Stimulated activated CD4-positive, alpha-beta T cell treated with anti-CD3 and anti-CD28 coated beads, Interleukin-1b, Interleukin-23, amount 100 ng/mL, for 24 hours (primary cell): ENCODE data around the gene RASAL2.
"Not testable (repeated sequence)": the region's sequence is repeated elsewhere in the genome, so short reads cannot be mapped to it uniquely, and the experiment has no call there.

ENCODE experiments used
- DNase-seq, 4 experiments: peaks; one replicate each; pipeline ENCODE4 v3.0.0-alpha.2; 2020; ENCODE audit warnings: low read depth in 4 of 4, low spot score in 1 of 4

RASAL2 gene

GRCh38 chr1:178502330-178502714, 408.4 kb downstream of the RASAL2 start:
- no peak for DNase-seq

DNA sequence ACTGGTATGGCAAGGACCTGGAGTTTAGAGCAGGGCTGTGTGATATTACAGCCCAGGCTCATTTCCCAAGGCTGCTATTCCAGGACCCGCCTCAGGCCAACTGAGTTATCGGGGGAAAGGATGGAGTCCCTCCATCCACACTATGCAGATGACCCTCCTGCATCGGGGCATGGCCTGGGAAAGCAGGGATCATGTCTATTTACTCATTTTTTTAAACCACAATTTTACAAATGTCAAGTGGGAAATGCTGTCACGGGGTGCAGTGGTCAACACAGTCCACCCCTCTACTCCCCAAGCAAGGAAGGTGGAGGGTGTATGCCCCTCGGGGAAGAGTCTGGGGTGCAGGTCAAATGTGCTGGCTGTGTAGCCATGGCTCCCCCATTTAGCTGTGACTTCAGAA, 409.0 kb downstream of the RASAL2 start:
- DNase-seq, result no peak

- DNase-seq, result not testable (repeated sequence)
These were observed 409.4 kb downstream of the RASAL2 start for GRCh38 chr1:178503316-178503715.

GRCh38 chr1:178503849-178504248, 409.9 kb downstream of the RASAL2 start:
- DNase-seq, result no peak

DNA sequence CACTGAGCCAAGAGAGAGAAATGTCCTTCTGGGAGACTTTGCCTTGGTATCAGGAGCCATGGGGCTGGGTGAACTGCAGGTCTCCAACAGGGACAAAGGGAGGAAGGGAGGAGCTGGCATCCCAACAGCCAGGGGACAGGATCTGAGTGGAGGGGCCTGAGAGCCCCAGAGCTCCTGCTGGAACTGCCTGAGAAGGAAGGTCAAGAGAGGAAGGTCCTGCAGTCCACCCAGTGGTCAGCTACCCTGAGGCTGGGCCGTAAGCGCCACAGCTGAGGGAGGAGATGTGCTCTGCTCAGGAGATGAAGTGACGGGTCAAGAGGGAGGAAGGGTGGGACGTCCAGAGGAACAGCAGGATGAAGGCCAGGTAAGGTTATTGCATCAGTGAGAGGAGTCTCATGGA, 410.4 kb downstream of the RASAL2 start:
- DNase-seq, result no peak

GRCh38 chr1:178506177-178506576, 412.3 kb downstream of the RASAL2 start:
- no peak for DNase-seq

GRCh38 chr1:178506669-178507068, 412.8 kb downstream of the RASAL2 start:
- DNase-seq, result no peak

GRCh38 chr1:178509414-178510007, 415.6 kb downstream of the RASAL2 start:
- DNase-seq, result no peak

DNA sequence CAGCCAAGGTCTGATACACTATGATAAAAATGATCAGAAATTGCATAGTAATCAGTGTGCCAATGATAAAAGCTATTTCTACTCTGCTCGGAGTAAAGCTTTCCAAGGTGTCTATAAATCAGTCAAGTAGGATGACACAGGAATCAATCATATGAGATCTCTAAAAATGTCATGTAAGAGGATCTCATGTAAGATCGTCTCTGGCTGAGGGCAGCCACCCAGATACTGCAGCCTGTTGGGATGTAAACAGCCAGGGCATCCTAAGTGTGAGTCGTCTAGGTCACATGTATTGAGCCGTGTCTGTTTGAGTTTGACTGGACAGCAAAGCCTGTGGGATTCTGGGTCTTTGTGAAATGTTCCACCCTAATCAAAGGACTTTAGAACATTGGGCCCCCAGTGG, 416.3 kb downstream of the RASAL2 start:
- DNase-seq, result no peak

- no peak for DNase-seq
These were observed 418.8 kb downstream of the RASAL2 start, which contains the start of gene TEX35 for GRCh38 chr1:178512566-178513277. TEX35 (plus strand) TSS chr1:178513109; CDS start chr1:178513189, 80 bp downstream.

DNA sequence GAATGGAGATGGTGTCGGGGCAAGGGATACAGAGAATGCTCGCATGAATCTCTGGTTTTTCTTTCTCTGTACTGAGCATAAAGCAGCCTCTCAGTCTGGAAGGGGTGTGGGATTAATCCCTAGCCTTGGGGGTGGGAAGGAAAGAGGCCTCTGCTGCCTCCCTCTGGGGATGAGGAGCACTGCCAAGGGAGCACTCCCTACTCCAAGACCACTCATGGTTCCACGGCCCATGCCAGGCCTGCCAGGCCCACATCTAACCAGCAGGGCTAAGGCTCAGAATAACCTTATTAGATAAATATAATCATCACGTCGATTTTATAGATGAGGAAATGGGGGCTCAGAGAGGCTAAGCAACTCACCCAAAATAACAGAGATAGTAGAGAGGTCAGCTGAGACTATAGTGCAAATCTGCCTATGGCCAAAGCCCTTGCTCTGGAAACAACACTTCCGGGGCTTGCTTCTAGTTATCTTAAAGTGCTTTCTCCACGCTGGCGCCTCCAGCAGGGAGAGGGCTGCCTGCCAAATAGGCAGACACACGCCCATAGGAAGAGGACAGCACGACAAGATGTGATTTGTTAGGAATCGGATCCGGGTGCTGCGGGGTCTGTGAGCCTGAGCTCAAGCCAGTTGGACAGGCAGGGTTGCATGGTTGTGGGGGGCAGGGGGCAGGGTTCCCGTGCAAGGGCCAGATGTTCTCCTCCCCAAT, 419.5 kb downstream of the RASAL2 start:
- DNase-seq, result no peak

DNA sequence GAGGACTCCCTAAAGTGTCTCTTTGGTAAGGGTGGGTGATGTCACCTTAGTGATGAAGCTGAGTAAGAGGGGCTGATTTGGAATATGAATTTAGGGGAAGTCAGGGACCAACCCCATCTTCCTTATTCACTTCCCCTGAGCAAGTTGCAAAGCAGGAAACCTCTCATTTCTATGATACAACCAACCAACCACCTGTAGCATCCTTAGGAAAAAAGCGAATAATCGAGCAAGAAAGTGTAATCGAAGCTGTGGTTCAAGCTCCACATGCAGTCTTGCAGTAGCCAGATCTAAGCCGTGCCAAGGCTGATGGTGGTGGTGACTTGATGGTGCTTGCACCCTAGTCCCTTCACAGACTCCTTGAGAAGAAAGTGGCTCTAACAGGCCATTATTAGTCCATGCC, 422.2 kb downstream of the RASAL2 start:
- no peak for DNase-seq

DNA sequence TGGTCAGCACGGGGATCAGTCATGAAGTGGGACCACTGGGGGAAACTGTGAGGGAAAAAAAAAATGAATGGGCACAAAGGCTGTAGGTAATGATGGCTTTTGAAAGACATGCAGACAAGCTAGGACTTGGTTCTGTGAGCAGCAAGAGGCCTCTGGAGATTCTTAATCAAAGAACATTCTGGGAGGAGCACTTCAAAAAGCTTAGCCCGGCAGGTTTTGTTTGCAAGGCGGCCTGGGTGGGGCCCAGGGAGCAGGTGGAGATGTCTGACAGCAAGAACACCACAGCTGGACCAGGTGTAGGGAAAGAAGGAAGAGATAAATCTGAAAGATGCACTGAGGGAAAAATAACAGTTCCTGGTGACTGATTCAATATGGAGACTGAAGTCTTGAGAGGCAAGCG, 425.0 kb downstream of the RASAL2 start:
- DNase-seq, result no peak

GRCh38 chr1:178520803-178521202, 426.9 kb downstream of the RASAL2 start:
- DNase-seq, result no peak

DNA sequence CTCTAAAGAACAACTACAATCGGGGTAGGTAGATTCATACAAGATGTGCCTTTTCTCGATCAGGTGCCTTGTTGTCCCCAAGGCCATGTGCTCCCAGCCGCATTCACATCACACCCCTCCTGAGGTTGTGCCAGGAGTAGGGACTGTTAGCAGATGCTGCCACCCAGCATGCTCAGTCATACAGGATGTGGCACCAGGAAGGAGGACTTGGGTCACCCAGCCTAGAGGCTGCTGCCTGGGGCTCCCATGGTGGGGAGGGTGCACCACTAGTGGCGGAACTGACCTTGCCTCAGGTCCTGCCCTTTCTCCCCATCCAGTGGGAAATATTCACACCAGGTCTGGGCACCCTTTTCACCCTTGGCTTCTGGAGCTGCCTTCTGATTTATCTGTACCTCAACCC, 427.3 kb downstream of the RASAL2 start:
- DNase-seq, result no peak

GRCh38 chr1:178527117-178527516, 433.2 kb downstream of the RASAL2 start:
- no peak for DNase-seq

DNA sequence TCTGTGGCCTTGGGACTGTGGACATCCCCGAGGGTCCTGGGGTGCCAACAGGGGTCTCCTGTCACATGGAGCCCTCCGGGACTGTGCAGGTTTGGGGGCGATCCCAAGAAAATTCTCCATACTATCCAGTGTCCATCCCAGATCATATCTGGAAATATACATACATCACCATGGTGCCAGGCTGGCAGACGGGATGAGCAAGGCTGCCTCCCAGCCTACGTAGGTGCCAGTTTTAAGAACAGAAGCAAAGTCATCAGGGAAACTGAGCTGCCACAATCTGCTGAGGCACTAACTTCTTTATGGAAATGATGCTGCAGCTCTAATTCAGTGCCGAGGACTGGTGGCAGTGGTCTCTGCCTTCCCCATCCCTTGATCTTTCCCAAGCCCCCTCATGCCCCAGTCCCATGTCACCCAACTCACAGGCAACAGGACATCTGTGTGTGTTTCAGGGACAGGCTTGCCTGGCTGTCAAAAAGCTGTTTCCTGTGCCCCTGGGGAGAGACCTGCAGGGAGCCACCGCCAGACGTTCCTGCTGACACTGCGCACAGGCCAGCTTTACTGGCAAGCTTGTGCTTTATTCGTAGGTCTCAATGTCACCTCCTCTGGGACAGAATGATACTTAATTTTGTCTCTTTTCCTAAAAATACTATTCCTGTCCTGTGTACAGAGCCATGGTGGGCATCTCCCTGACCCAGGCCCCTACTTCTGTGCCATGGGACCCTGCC, 434.5 kb downstream of the RASAL2 start:
- no peak for DNase-seq

GRCh38 chr1:178528953-178529335, 435.0 kb downstream of the RASAL2 start:
- DNase-seq, result no peak

DNA sequence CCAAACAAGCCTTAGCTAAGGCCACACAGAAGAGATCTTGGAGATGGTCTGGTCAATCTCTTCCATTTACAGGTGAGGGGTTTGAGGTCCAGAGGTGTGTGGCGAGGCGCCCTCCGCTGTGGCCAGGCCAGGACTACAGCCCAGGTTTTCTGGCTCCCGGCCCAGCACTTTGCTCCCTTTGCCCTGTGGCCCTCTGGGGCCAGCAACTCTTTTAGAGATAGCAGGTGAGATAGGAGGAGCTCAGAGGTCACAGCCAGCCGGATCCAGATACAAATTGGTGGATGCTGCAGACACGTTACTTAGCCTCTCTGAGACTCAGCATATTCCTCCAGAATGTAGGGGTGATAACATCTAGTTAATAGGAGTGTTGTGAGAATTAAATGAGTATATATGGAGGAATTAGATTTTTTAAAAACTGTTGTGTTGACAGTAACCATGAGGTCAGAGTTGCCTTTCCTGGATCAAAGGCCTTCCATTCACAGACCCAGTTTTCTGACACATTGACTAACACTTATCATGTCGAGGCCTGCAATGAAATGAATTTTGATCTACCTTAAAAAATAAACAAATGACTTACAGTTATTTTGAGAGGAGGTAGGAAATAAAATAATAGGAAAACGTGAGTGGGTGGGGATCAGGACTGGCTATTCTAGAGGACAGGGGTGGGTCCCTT, 435.6 kb downstream of the RASAL2 start:
- DNase-seq, result no peak

GRCh38 chr1:178530037-178530402, 436.1 kb downstream of the RASAL2 start:
- no peak for DNase-seq

DNA sequence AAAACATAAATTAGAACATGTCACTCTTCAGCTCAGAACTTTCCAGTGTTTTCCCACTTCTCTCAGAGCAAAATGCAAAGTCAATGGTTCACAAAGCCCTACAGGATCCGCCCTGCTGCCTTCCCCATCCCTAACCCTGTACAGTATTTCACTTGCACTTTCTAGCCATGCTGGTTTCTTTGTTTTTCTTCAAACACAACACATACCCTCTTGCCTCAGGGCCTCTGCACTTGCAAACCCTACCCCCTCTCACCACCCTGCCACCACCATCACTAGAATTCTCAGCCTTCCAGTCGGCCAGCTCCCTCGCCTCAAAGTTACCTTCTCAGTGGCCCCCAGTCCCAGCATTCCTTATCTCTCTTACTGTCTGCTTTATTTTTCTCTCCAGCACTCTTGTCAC, 436.6 kb downstream of the RASAL2 start:
- no peak for DNase-seq
